Karpas-422 (cell line): ENCODE measurements around the gene METTL8. TPM values are rescaled to one million over a fixed set of nuclear protein-coding genes. Genes with fewer than 3 reads are reported as not detected.
A peak's percentile ranks its signal among the peaks of the same experiment; 100 is the strongest.
"Not testable (repeated sequence)": the region's sequence is repeated elsewhere in the genome, so short reads cannot be mapped to it uniquely, and the experiment has no call there.

Experiments used
- DNase-seq: peaks from one replicate; pipeline ENCODE4 v3.0.0-alpha.2; 2015
- H2AFZ ChIP-seq: fragments of 200-600 bp; sonication (generic); 2 replicates; pipeline ENCODE4 v1.6.1; 2014; ENCODE audit warnings: antibody characterized with exemption, low read length, mixed read lengths
- H3K27ac ChIP-seq: fragments of 200-600 bp; sonication (generic); 2 replicates; pipeline ENCODE4 v1.5.1; 2014; ENCODE audit warnings: mild to moderate bottlenecking, low read length, moderate library complexity
- H3K27me3 ChIP-seq: fragments of 200-600 bp; sonication (generic); 2 replicates; pipeline ENCODE4 v1.6.1; 2014; ENCODE audit warnings: low read length, mixed read lengths
- H3K36me3 ChIP-seq: fragments of 200-600 bp; sonication (generic); 2 replicates; pipeline ENCODE4 v1.6.1; 2014; ENCODE audit warnings: low read length, mixed read lengths; ENCODE audit not compliant: insufficient read depth
- H3K4me1 ChIP-seq: fragments of 200-600 bp; sonication (generic); 2 replicates; pipeline ENCODE4 v1.6.1; 2014; ENCODE audit warnings: mild to moderate bottlenecking, low read length, mixed read lengths
- H3K4me2 ChIP-seq: fragments of 200-600 bp; sonication (generic); 2 replicates; pipeline ENCODE4 v1.6.1; 2014; ENCODE audit warnings: low read length, low read depth, mild to moderate bottlenecking; ENCODE audit not compliant: poor library complexity, severe bottlenecking
- H3K4me3 ChIP-seq: fragments of 200-600 bp; sonication (generic); 2 replicates; pipeline ENCODE4 v1.5.1; 2014; ENCODE audit warnings: mild to moderate bottlenecking, antibody characterized with exemption, low read length, mixed read lengths
- H3K79me2 ChIP-seq: fragments of 200-600 bp; sonication (generic); 2 replicates; pipeline ENCODE4 v1.6.1; 2014; ENCODE audit warnings: mild to moderate bottlenecking, low read length, mixed read lengths
- H3K9ac ChIP-seq: fragments of 200-600 bp; sonication (generic); 2 replicates; pipeline ENCODE4 v1.6.0; 2014; ENCODE audit warnings: low read length
- H3K9me2 ChIP-seq: fragments of 200-600 bp; sonication (generic), shearing (Covaris generic); replicated peaks from 2 replicates; pipeline ENCODE4 v1.6.0; 2014; ENCODE audit warnings: mild to moderate bottlenecking, low read length, moderate library complexity; ENCODE audit not compliant: insufficient read depth
- H3K9me3 ChIP-seq: fragments of 300-700, 200-600 bp; sonication (generic); 2 replicates; pipeline ENCODE4 v1.6.1; 2014; ENCODE audit warnings: low read length, mixed read lengths
- H4K20me1 ChIP-seq: fragments of 200-600 bp; sonication (generic); 2 replicates; pipeline ENCODE4 v1.6.1; 2014; ENCODE audit warnings: mild to moderate bottlenecking, antibody characterized with exemption, low read length, low read depth; ENCODE audit not compliant: insufficient read depth
- total RNA-seq: library from RNA; depleted of rRNA; stranded (reverse); fragments of >200 nt; shearing (Covaris generic); gene quantifications from 2 replicates; pipeline ENCODE4 v1.2.3, GENCODE V29; 2014; ENCODE audit warnings: low replicate concordance

Gene METTL8
- total RNA-seq, 1 experiment from 2014 or later, result 16.5 TPM

- H3K36me3 ChIP-seq, result no peaks in the 10 kb centered on the region; the same call in 1 of the 2 replicates
- no peak overlapping the region for H3K4me2 ChIP-seq
- no peak for DNase-seq
- H3K4me1 ChIP-seq, result peaks cover 12% of the 10 kb centered on the region
- no peaks in the 10 kb centered on the region for H3K79me2 ChIP-seq
- no peaks in the 10 kb centered on the region for H4K20me1 ChIP-seq
- H2AFZ ChIP-seq, result no peak overlapping the region
- H3K27ac ChIP-seq, result no peak overlapping the region
- H3K9ac ChIP-seq, result no peak overlapping the region
- H3K9me3 ChIP-seq, result peaks cover 5% of the 10 kb centered on the region
- no peaks in the 10 kb centered on the region for H3K9me2 ChIP-seq
- no peak overlapping the region for H3K4me3 ChIP-seq
- no peaks in the 10 kb centered on the region for H3K27me3 ChIP-seq
Observed at GRCh38 chr2:171365778-171366177, 68.0 kb downstream of the METTL8 start.

DNA sequence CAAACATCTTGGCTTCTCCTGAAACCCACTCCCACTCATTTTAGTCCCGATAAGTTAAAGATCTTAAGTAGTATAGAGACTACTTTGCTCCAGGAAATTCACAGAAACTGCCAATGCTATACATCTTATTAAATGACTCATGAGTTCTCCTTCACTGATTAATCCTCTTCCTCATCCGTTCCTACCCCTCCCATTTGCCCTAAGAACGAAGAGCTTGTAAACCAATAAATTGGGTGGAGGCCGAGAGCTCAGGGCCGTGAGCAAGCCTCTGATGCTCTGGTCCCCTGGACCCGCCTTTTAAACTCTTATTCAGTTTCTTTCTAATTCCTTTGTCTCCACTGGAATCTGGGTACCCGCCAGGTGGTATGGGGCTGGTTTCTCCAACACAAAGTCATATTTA, 68.6 kb downstream of the METTL8 start:
- H3K9me3 ChIP-seq, result peaks cover 5% of the 10 kb centered on the region
- no peaks in the 10 kb centered on the region for H3K79me2 ChIP-seq
- H3K27ac ChIP-seq, result no peak overlapping the region
- H4K20me1 ChIP-seq, result no peaks in the 10 kb centered on the region
- DNase-seq, result no peak
- H3K4me3 ChIP-seq, result no peak overlapping the region
- H3K9ac ChIP-seq, result no peak overlapping the region
- no peaks in the 10 kb centered on the region for H3K27me3 ChIP-seq
- H2AFZ ChIP-seq, result no peak overlapping the region
- no peaks in the 10 kb centered on the region; the same call in 1 of the 2 replicates for H3K36me3 ChIP-seq
- H3K9me2 ChIP-seq, result no peaks in the 10 kb centered on the region
- H3K4me2 ChIP-seq, result no peak overlapping the region
- peaks cover 16% of the 10 kb centered on the region for H3K4me1 ChIP-seq

DNA sequence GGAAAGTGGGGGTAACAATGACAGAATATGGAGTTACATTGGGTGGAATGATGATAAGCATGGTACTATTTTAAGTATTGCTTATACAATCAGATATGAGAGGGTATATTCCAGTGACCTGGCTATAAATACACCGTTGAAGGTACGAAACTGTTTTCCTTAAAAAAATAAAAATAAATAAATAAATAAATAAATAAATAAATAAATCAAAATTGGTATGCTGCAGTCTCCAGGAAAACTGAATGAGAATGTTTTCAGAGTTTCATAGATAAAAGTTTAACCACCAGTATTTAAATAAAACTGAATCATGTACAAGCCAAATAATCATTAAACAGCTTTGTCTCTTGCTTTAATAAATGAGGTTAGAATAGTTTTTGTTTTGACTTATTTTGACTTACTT, 71.4 kb downstream of the METTL8 start:
- H3K36me3 ChIP-seq, result no peaks in the 10 kb centered on the region; the same call in 1 of the 2 replicates

GRCh38 chr2:171360905-171361304, 72.9 kb downstream of the METTL8 start:
- Histone ChIP-seq H3K4me3 (no peak overlapping the region), H3K4me2 (no peak overlapping the region), H3K36me3 (no peaks in the 10 kb centered on the region)

More for the DNA sequence above, 71.4 kb downstream of the METTL8 start:
- no peak overlapping the region for H3K27ac ChIP-seq
- H3K79me2 ChIP-seq, result no peaks in the 10 kb centered on the region
- no peak overlapping the region for H3K4me3 ChIP-seq
- H3K9me2 ChIP-seq, result no peaks in the 10 kb centered on the region
- peaks cover 5% of the 10 kb centered on the region for H3K9me3 ChIP-seq
- H3K27me3 ChIP-seq, result no peaks in the 10 kb centered on the region
- H4K20me1 ChIP-seq, result no peaks in the 10 kb centered on the region
- H3K4me2 ChIP-seq, result no peak overlapping the region
- H3K4me1 ChIP-seq, result peaks cover 20% of the 10 kb centered on the region
- H3K9ac ChIP-seq, result no peak overlapping the region
- no peak for DNase-seq
- H2AFZ ChIP-seq, result no peak overlapping the region

DNA sequence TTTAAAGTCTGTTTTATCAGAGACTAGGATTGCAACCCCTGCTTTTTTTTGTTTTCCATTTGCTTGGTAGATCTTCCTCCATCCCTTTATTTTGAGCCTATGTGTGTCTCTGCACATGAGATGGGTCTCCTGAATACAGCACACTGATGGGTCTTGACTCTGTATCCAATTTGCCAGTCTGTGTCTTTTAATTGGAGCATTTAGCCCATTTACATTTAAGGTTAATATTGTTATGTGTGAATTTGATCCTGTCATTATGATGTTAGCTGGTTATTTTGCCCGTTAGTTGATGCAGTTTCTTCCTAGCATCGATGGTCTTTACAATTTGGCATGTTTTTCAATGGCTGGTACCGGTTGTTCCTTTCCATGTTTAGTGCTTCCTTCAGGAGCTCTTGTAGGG, 80.0 kb downstream of the METTL8 start:
- not testable (repeated sequence) for H3K36me3 ChIP-seq, H3K27ac ChIP-seq, H4K20me1 ChIP-seq, H3K27me3 ChIP-seq, DNase-seq, H3K79me2 ChIP-seq, H3K9me3 ChIP-seq, H3K9ac ChIP-seq, H3K9me2 ChIP-seq, H3K4me1 ChIP-seq, H2AFZ ChIP-seq, H3K4me2 ChIP-seq, H3K4me3 ChIP-seq

More at GRCh38 chr2:171360905-171361304, 72.9 kb downstream of the METTL8 start:
- H3K27me3 ChIP-seq, result no peaks in the 10 kb centered on the region
- no peaks in the 10 kb centered on the region for H3K9me2 ChIP-seq
- H3K9ac ChIP-seq, result no peak overlapping the region
- no peaks in the 10 kb centered on the region for H3K9me3 ChIP-seq
- H4K20me1 ChIP-seq, result no peaks in the 10 kb centered on the region
- H3K4me1 ChIP-seq, result peaks cover 20% of the 10 kb centered on the region
- no peak for DNase-seq
- H3K79me2 ChIP-seq, result no peaks in the 10 kb centered on the region
- H2AFZ ChIP-seq, result no peak overlapping the region
- 0 out of 2 replicates have a peak overlapping the region, but pooled peaks have one; percentile 25 for H3K27ac ChIP-seq

DNA sequence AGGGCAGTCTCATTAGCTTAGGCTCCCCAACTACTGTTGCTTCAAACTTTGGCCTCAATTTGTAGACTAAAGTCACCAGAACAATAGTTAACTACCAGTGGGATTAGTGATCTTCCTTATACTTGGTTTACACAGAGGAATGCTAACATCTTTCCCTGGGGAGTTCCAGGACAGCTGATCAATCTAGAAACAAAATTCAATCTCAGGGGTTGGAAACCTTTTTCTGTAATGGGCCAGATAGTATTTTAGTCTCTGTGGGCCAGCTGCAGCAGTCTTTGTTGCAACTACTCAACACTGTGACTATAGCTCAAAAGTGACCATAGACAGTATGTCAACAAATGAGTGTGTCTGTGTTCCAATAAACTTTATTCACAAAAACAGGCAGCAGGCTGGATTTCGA, 85.7 kb downstream of the METTL8 start:
- no peak overlapping the region for H3K9ac ChIP-seq
- H3K4me1 ChIP-seq, result peaks cover 36% of the 10 kb centered on the region
- H2AFZ ChIP-seq, result no peak overlapping the region
- no peaks in the 10 kb centered on the region for H3K36me3 ChIP-seq
- H3K9me2 ChIP-seq, result no peaks in the 10 kb centered on the region
- H3K9me3 ChIP-seq, result no peaks in the 10 kb centered on the region
- no peaks in the 10 kb centered on the region for H3K27me3 ChIP-seq
- no peak overlapping the region for H3K4me3 ChIP-seq
- peak overlapping the region; percentile 4; the same call in 1 of the 2 replicates for H3K27ac ChIP-seq
- no peaks in the 10 kb centered on the region for H4K20me1 ChIP-seq
- no peak for DNase-seq
- H3K4me2 ChIP-seq, result no peak overlapping the region
- H3K79me2 ChIP-seq, result no peaks in the 10 kb centered on the region

GRCh38 chr2:171347591-171348032, 86.2 kb downstream of the METTL8 start:
- H3K27me3 ChIP-seq, result no peaks in the 10 kb centered on the region
- H3K79me2 ChIP-seq, result no peaks in the 10 kb centered on the region
- DNase-seq, result no peak
- no peak overlapping the region for H3K9ac ChIP-seq
- H3K4me2 ChIP-seq, result no peak overlapping the region
- no peaks in the 10 kb centered on the region for H3K9me2 ChIP-seq
- no peaks in the 10 kb centered on the region for H3K36me3 ChIP-seq
- peaks cover 36% of the 10 kb centered on the region for H3K4me1 ChIP-seq
- no peak overlapping the region for H2AFZ ChIP-seq
- no peak overlapping the region for H3K4me3 ChIP-seq
- no peaks in the 10 kb centered on the region for H4K20me1 ChIP-seq
- H3K9me3 ChIP-seq, result no peaks in the 10 kb centered on the region
- H3K27ac ChIP-seq, result no peak overlapping the region; the same call in 1 of the 2 replicates

GRCh38 chr2:171346723-171347557, 86.8 kb downstream of the METTL8 start:
- no peak for DNase-seq
- Histone ChIP-seq H3K9ac (no peak overlapping the region), H3K4me1 (peaks cover 42% of the 10 kb centered on the region), H3K27ac (no peak overlapping the region; the same call in 1 of the 2 replicates), H3K9me3 (no peaks in the 10 kb centered on the region), H3K4me2 (no peak overlapping the region), H3K9me2 (no peaks in the 10 kb centered on the region), H3K79me2 (no peaks in the 10 kb centered on the region), H2AFZ (no peak overlapping the region), H3K4me3 (no peak overlapping the region), H3K36me3 (no peaks in the 10 kb centered on the region), H4K20me1 (no peaks in the 10 kb centered on the region), H3K27me3 (no peaks in the 10 kb centered on the region)
